HS-5 (cell line): Measurements from ENCODE around the gene CLSTN2.

Source experiments
- DNase-seq: peaks from one replicate; pipeline ENCODE4 v3.0.0-alpha.2; 2012; ENCODE audit warnings: low read depth

Gene CLSTN2

GRCh38 chr3:140597792-140598191 lies 662.8 kb downstream of the CLSTN2 start:
- DNase-seq = no peak

GRCh38 chr3:140599009-140599408 lies 664.0 kb downstream of the CLSTN2 start:
- DNase-seq = no peak

GRCh38 chr3:140599496-140599895 lies 664.5 kb downstream of the CLSTN2 start:
- DNase-seq = no peak

- no peak for DNase-seq
Observed at GRCh38 chr3:140601881-140602280, 666.9 kb downstream of the CLSTN2 start.

- no peak for DNase-seq
Observed at GRCh38 chr3:140602781-140603180, 667.8 kb downstream of the CLSTN2 start.

- no peak for DNase-seq
Observed at GRCh38 chr3:140603766-140604165, 668.8 kb downstream of the CLSTN2 start.

GRCh38 chr3:140610544-140610943 lies 675.6 kb downstream of the CLSTN2 start:
- no peak for DNase-seq

GRCh38 chr3:140614001-140614400 lies 679.0 kb downstream of the CLSTN2 start:
- DNase-seq = no peak

GRCh38 chr3:140617135-140617534 lies 682.1 kb downstream of the CLSTN2 start:
- DNase-seq = no peak

- no peak for DNase-seq
Observed at GRCh38 chr3:140626856-140627255, 691.9 kb downstream of the CLSTN2 start.
